GM03348 (cell line): ENCODE results near the gene PON1.

Experiments
- DNase-seq: peaks from one replicate; pipeline ENCODE4 v3.0.0; 2012; ENCODE audit warnings: low spot score

Gene PON1

DNA sequence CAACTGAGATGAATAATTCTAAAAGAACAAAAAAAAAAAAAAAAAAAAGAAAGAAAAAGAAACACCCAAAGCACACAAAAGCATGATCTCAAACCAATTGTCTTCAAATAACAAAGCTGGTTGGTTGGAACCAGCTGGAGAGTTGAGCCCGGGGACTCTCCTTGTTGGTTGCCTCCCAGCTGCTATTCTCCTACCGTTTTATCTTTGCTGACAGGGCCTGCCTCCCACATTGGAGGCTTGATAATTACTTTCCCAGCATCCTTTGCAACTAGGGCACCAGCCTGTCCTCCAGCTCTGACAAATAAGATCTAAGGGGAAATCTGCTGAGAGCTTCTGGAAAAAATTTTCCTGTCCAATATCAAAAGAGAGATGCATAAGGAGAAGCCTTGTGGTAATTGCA, 6.8 kb downstream of the PON1 start:
- no peak for DNase-seq

DNA sequence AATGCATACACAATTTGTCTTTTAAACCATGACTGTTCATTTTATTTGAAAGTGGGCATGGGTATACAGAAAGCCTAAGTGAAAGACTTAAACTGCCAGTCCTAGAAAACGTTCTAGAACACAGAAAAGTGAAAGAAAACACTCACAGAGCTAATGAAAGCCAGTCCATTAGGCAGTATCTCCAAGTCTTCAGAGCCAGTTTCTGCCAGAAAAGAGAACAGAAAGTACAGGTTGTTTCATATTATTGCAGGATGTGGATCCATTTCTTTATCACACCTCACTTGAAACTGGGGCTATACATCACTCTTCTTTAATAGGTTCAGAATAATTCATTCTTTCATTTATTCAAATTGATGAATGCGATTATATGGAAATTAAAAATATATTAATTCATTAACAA, 7.7 kb downstream of the PON1 start:
- DNase-seq = no peak

DNA sequence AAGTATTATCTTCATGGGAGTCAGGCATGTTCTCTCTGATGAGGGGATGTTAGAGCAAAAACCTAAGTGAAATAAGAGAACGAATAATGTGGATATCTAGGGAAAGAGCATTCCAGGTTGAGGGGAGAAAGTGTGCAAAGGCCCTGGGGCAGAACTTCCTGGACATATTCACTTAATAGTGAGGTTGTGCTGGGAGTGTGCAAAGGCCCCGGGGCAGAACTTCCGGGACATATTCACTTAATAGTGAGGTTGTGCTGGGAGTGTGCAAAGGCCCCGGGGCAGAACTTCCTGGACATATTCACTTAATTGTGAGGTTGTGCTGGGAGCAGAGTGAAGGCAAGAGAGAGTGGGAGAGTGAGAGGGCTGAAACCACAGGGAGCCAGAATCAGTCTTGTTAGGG, 11.8 kb downstream of the PON1 start:
- no peak for DNase-seq

DNA sequence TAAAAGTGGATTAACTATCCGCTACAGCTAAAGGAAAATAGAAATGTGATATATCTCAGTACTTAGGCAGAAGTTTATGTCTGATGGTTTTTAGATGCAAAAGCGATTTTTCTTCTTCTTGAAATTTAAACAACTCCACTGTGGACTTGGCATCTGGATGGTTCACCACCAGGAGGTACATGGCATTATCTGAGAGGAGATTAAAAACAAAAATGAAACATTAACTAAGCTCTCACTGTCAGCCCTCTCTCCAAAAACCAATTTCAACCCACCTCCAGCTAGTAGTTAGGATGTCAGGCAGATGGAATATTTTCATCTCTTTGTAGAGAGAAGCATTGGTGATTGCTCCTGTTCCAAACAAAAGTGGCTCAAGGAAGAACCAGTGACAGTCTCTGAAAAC, 12.9 kb downstream of the PON1 start:
- no peak for DNase-seq

DNA sequence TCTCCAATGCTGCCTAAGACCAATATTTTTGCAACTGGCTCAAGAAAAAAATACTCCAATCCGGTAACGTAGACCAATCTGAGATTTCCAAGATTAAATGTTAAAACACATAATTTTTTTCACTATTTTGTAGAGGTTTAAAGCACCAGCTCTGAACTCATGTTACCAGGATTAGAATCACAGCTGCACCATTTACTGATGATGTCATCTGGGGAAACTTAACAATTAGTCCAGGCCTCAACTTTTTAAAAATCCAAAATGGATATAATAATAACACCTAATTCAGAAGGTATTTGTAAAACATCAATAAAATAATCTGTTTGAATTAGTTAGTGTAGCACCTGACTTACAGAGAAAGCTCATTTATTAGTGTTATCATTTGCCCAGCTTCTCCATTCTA, 14.4 kb downstream of the PON1 start:
- no peak for DNase-seq

DNA sequence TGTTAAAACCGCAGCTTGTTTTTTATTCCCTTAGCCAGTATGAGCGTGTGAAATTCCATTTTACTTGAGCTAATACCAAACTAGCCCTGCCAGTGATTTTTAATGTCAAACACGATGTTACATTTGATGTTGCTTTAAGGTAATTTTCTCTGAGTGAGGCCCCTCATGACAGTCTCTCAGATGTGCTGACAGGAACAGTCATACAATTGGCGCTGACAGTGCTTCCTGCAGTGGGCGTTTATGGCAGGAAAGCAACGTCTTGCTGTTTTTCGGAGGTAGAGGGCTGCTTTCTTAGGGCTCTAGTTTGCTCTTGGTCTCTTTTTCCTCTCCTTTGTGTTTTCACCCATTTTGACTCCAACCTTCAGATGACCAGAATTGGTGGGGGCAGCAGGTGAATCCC, 19.3 kb downstream of the PON1 start:
- no peak for DNase-seq

DNA sequence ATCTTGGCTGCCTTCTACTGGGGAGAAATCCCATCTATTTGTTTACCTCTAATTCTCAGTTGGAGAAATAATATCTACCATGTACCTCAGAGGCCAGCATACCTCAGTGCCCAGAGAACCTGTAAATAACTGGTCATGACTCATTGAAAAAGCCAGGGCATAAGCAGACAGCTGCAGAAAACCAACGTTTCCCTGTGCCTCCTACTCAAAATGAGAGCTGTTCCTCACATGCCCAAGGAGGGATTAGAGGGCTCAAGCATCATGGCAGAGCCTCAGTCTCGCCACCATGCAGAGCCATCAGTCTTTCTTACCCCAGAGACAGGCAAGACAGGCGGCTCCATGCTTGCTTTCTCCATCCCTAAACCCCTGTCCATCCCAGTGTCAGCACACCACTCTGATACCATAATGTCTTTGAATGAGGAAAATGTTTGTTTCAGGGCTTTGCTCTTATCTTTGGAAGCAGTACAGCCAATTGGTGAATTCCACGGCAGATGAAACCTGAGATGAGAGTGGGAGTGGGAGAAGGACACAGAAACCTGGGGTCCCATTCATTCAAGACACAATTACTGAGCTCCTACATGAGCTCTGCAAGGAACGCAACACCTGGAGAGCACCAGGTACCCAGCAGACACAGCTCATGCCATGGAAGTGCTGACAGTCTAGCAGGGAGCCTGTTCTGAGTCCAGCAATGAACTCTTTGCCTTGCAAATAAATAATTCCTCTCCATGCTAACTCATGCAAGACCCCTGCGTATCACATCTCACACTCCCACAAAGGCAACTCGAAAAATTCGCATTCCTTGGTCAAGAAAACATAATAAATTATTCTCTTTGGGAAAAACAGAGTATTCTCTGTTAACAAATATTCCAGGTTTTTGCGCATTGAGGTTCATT, 21.1 kb downstream of the PON1 start:
- DNase-seq = no peak

DNA sequence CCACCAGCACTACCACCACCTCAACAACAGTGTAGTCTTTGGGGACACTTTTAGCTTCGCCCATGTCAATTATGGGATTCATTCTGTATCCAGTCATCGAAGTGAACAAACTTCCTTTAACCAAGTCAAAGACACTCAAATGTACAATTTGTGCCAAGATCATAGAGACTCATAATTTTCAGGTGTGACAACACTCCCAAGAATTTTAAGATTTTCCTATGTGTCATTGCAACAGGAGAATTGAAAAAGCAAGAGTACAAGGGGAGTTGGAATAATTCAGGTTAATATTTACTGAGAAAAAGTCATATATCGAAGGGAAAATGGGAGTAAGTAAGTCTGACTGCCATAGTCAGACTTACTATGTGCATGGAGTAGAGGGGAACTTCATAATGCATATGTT, 26.2 kb downstream of the PON1 start:
- no peak for DNase-seq

DNA sequence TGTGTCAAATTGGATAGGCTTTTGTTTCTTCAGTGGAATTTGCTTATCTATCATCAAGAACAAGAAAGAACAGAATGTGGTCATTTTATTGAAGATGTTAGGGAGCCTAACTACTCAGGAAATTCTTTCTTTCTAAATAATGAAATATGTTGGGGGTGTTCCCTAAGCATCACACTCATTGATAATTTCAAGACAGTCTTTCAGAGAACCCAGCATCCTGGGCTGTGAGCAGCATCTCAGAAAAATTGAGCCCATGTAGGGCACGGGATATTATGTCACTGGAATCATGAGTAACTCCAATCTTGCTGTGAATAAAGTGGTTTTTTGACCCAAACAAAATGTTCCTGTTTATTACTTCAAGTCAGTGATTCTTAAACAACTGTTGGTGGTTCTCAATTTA, 27.3 kb downstream of the PON1 start:
- DNase-seq = no peak

DNA sequence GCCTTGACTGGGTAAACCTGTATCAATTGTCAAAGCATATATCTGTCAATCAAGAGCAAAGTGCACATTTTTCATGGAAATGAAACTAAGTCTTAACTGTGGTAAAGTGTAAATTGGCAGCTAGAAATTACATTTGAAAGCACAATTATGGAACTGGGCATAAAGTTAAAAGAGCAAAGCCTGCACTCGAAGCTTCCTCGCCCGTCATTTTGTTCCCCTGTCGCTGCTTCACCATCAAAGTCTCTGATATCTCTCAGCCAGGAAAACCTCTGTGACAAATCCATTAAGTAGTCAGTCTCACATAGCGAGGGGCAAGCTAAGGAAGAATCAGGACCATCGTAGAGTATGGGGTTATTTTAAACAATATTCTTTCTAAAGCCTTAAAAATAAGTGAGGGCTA, 27.9 kb downstream of the PON1 start:
- DNase-seq = no peak

DNA sequence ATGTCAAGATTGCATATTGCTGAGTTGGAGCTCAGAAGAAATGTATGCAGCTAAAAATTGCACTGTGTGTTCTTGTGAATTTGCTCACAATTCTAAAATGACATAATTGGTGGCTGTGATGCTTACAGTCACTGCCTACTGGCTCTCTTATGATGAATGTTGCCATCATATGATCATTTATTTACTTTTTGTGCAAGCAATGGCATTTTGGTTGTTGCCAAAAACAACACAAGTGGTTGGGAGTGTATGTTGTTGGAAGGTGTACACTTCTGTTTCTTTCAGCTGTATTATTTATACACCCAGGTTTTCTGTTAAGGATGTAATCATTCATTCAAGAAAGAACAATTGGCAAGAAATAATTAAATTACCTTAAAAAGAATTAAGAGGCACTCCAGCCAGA, 28.9 kb downstream of the PON1 start:
- DNase-seq = no peak

DNA sequence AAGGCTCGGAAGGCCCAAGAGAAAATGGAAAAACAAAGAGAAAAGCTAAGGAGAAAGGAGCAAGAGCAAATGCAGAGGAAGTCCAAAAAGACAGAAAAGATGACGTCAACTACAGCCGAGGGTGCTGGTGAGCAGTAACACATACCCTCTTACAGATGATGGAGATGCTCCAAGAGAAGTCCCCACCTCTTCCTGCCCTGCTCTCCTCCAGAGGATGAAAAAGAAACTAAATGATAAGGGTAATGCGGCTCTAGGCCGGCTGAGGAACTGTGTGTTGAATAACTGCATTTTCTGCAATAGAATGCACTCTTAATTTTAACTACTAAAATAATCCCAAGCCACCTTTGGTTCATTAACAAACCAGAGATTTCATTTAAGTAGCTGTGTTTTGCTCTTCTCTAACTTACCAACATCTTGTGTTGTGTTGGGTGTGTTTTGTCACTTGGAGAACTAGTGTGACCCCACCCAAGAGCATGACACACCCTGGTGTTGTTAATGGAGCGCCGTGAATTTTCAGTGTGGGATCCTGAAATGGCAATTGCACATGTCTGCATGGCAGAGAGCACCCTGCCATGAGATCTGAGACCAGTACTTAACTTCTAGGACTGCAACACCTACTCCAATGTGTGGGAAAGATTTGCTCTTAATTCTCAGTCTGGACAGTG, 34.0 kb downstream of the PON1 start:
- no peak for DNase-seq

DNA sequence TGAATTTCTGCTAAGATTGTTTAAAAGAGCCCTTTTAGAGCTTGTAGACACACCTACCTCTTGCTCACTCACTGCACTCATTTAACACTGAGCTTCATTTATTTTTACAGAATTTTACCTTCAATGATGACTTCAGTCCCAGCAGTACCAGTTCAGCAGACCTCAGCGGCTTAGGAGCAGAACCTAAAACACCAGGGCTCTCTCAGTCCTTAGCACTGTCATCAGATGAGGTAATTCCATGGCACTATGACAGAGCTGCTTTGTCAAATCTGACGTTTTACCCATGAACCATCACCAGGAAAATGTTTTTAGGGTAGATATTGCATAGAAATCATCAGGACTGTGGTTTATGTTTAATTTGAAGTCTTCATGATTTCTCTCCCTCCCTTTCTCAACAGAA, 38.2 kb downstream of the PON1 start:
- DNase-seq = no peak

DNA sequence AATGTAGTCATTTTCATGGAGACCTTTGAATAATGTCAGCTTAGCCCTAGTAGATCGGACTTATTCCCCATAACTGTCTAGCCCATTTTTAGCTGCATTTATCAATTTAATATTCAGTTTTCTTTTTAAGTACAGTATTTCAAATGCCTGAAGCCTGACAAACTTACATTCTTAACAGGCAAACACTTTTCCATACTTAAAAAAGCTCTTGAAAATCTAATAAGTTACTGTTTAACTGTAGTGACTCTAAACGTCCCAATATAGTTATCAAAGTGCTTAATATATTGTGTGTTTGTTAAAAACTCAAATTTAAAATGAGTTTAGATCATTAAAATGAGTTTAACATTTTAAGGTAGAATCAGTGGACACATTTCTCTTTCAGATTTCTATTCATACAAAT, 44.9 kb downstream of the PON1 start:
- no peak for DNase-seq

DNA sequence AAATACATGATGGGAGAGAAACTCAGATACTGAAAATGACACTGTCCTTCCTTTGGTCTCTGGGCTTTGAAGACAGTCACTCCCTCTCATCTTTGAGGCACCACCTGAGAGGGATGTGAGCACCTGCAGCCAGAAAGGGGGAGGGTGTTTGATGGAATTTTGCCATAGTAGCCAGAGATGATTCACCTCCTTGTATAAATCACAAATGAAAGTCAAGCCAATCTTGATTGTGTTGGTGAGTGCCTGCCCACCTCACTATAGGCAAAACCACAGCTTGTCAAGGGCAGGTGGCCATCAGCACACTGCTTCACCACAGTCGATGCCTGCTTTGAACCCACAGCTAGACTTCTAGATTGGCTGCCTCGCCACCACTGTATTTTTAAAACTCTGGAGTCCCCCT, 48.2 kb downstream of the PON1 start:
- no peak for DNase-seq

DNA sequence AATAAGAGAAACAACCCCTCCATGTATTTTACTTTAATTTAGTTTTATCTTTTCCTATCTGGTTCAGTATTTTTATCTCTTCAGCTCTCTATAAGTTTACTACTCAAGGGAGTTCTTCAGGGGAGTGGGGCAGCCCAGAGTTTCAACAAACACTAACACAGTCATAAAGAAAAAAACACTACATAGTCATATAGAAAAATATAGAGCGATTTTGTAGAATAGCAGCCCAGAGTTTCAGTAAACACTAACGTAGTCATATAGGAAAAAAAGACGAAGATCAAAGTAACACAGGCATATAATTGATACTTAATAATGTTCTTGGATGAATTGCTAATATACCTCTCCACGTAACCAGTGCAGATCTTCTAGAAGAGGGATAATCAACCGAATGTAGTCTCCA, 54.7 kb downstream of the PON1 start:
- no peak for DNase-seq

DNA sequence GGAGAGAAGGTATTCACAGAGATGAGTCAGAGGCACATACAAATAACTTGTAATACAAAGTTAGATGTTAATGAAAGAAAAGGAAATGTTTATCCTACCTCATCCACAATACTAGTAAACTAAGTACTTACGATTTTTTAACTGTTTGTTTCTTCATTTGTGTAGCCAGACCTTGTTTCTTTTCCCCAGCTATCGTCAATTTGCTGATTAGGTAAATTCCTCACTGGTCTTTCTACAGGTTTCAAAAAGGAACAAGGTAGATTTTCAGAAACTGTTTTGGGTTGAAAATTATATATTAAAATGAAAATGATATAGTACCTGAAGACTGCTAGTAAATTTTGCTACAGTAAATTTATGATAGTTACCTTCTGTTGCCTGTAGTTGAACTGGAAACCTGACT, 56.6 kb downstream of the PON1 start:
- no peak for DNase-seq

DNA sequence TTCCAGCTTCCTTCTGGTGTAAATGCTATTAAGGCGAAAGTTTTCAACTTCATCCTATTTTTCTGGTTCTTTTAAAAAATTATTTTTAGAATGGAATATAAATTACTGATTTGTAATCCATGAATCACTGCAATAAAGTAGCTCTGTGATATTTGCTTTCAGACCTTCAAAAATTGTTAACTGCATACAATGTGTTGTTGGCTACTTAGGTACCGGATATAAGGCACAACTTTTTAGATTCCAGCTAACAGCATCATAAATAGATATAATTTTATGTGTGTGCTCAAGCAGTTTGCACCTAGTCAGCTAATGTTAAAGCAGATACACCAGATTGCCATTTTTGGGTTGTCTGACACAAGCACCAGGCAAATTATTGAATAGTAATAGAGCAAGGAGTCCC, 58.7 kb downstream of the PON1 start:
- DNase-seq = no peak

DNA sequence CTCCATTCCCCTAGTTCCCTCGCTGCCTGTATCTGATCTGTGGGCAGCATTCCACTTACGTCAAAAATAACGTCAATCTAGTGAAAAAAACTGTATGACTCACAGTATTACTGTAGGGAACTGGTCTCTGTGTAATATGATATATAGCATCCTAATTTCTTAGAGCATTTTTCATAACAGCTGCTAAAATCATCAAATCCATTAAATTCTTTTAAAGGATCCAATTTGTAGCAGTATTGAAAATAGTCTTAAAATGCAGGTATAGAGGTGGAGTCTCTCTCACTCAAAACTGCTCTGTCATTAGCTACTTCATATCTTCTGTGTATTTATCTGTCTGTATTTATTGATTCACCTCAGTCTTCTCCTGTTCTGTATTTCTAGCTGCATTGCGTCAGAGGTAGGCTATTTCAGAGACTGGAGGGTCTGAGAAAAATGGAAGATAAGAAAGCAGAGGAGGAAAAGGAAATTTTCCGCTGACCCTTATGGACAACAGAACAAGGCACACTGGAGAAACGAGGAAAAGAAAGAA, 59.9 kb downstream of the PON1 start:
- no peak for DNase-seq

DNA sequence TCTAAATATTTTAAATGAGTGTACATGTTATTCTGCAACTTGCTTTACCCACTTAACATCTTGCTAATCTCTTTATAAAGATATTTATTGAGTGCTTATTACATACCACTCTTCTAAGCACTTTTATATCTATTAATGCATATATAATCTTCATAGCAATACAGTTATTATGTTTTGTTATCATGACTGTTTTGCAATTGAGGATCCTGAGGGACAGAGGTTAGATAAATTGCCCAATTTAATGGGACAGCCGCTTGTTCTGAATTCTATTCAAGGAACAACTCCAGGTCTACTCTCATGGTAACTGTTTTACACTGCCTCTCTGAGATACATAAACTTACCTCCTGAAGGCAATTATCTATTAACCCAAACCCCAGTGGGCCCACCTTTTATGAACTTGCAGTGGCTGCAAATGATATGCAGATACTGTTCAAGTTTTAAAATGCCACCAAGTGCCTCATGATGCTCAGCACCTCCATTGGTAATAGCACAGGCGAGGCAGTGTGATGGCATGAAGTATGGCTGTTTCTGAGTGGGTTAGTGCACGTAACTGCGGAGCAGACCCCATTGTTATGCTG, 60.5 kb downstream of the PON1 start:
- DNase-seq = no peak

DNA sequence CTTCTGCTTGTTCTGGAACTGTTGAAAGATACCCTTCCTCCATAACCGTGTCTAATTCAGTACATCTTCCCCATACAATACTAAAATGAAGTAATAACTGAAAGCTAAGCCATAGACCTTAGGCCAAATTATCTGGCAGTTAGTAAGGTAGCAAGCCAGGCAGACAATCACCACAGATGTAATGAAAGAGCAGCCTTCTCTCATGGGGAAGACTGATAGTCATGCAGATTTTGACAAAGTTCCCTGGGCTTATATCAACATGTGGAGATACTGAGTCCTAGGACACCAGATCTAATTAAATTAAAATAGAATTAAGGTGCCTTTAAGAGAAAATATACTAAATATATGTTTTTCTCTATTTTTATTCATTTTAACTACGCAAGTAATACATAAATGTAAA, 61.5 kb downstream of the PON1 start:
- no peak for DNase-seq

DNA sequence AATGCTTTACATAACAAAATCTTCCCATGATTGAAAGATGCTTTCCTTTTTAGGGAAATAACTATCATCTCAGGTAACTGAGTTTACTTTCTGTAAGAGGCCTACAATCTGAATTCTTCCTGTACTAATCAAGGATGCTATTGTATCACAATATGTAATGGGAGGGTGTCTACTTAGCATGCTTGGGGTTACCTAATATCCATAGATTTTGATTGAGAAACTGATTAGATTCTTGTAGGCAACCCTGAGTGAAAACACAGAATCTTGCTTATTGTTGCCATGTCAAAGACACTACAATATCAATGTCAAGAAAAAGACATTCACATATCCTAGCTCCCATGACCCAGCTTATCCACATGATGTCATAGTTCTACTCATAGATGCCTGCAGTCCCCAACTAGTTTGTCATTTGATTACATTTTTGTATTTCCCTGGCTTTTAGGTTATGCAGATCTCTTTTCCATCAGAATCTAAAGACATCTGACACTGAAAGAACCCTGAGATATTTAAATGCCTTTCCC, 62.4 kb downstream of the PON1 start:
- no peak for DNase-seq

DNA sequence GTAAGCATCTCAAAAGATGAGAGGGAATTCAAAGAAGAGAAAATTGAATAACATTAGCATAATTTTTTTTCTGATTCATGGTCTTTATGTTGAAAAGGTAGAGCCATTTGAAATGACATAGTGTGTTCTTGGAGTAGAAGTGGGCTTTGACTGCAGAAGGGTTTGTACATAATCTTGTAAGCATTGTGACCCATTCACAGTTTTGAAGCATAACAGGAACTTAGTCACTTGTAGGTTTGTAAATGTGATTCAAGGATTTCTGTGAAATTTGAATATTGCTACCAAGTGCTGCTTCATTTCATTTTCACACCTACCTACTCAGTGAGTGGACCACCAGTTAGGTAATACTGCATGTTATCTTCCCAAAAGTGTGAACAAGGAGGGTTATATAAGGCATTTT, 68.6 kb downstream of the PON1 start:
- no peak for DNase-seq
